ENCODE data around the gene NFE2L1. TPM values are rescaled to one million over a fixed set of nuclear protein-coding genes. Genes with fewer than 3 reads are reported as not detected.

Gene NFE2L1
- total and polyA plus RNA-seq, 9 of the 15 experiments (the other 6 are each of a cell fraction or from before 2014, with no cell fraction given), result 2.0 to 68.6 (median 39.7) TPM

- TF ChIP-seq ZBTB40 (IDR thresholded peaks at IDR 0.05) (peak; percentile 91), ZBTB40 (CRISPR knock-in tag; IDR thresholded peaks at IDR 0.05) (no peak), JUND (IDR thresholded peaks at IDR 0.05; ENCODE audit: borderline replicate concordance, low read depth, low read length) (no peak), JUND (tag; IDR thresholded peaks at IDR 0.05; ENCODE audit: borderline replicate concordance, low read depth, low read length) (peak; percentile 75; the same call in 1 of the 3 replicates), TEAD4 (IDR thresholded peaks at IDR 0.05; ENCODE audit: low read length) (peak; percentile 75), TEAD4 (CRISPR knock-in tag; IDR thresholded peaks at IDR 0.05; ENCODE audit: borderline replicate concordance) (0 out of 2 replicates have a peak, but pooled peaks have one; percentile 47), OTX1 (CRISPR knock-in tag; IDR thresholded peaks at IDR 0.05) (peak; percentile 87; the same call in 1 of the 2 replicates), SRSF7 (optimal IDR thresholded peaks at IDR 0.05; ENCODE audit: low read depth, low read length) (no peak), ZNF212 (CRISPR knock-in tag; IDR thresholded peaks at IDR 0.05) (0 out of 2 replicates have a peak, but pooled peaks have one; percentile 67), ARID1B (IDR thresholded peaks at IDR 0.05) (no peak; the same call in none of the 2 replicates), ARNT (IDR thresholded peaks at IDR 0.05) (peak; percentile 23 to 94; a peak in 3 of 4 replicates), HNRNPLL (IDR thresholded peaks at IDR 0.05; ENCODE audit: low read depth, low read length, poor library complexity, severe bottlenecking) (peak; percentile 81), CBFB (CRISPR knock-in tag; IDR thresholded peaks at IDR 0.05) (peak; percentile 98), LCOR (CRISPR knock-in tag; IDR thresholded peaks at IDR 0.05) (peak; percentile 85; the same call in 1 of the 2 replicates)
- TF ChIP-seq, protein P1, sequence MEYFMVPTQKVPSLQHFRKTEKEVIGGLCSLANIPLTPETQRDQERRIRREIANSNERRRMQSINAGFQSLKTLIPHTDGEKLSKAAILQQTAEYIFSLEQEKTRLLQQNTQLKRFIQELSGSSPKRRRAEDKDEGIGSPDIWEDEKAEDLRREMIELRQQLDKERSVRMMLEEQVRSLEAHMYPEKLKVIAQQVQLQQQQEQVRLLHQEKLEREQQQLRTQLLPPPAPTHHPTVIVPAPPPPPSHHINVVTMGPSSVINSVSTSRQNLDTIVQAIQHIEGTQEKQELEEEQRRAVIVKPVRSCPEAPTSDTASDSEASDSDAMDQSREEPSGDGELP (CRISPR knock-in tag; IDR thresholded peaks at IDR 0.05; ENCODE audit: borderline replicate concordance), result peak; percentile 96
- TF ChIP-seq, protein P2, sequence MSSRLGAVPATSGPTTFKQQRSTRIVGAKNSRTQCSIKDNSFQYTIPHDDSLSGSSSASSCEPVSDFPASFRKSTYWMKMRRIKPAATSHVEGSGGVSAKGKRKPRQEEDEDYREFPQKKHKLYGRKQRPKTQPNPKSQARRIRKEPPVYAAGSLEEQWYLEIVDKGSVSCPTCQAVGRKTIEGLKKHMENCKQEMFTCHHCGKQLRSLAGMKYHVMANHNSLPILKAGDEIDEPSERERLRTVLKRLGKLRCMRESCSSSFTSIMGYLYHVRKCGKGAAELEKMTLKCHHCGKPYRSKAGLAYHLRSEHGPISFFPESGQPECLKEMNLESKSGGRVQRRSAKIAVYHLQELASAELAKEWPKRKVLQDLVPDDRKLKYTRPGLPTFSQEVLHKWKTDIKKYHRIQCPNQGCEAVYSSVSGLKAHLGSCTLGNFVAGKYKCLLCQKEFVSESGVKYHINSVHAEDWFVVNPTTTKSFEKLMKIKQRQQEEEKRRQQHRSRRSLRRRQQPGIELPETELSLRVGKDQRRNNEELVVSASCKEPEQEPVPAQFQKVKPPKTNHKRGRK (tag; IDR thresholded peaks at IDR 0.05), result no peak
Observed at GRCh38 chr17:48047741-48048383, at the start of gene NFE2L1 (continued).
